Cardiac muscle cell (in vitro differentiated cells and primary cell): Measurements from ENCODE around the gene THSD7A. TPM values are rescaled to one million over a fixed set of nuclear protein-coding genes. Genes with fewer than 3 reads are reported as not detected.

Experiments
- DNase-seq, 2 donors: peaks; one replicate each; pipeline versions ENCODE4 v3.0.0 to v3.0.0-alpha.2; 2010 to 2017; ENCODE audit warnings: low read depth in 1 of 2, low spot score in 1 of 2
- H3K27ac ChIP-seq: fragments of 200-600 bp; sonication (generic); 2 replicates; pipeline ENCODE4 v1.5.1; 2016
- H3K27me3 ChIP-seq: fragments of 200-600 bp; sonication (generic); 2 replicates; pipeline ENCODE4 v1.6.0; 2016; ENCODE audit warnings: control low read depth
- H3K36me3 ChIP-seq: fragments of 200-600 bp; sonication (generic); 2 replicates; pipeline ENCODE4 v1.5.1; 2016; ENCODE audit warnings: control low read depth
- H3K4me1 ChIP-seq: fragments of 200-600 bp; sonication (generic); 2 replicates; pipeline ENCODE4 v1.8.1; 2017; ENCODE audit warnings: low read depth, mild to moderate bottlenecking, mixed run types
- H3K4me3 ChIP-seq: fragments of 200-600 bp; sonication (generic); 2 replicates; pipeline ENCODE4 v1.5.1; 2016; ENCODE audit warnings: mild to moderate bottlenecking
- H3K9me3 ChIP-seq: fragments of 200-600 bp; sonication (generic); 2 replicates; pipeline ENCODE4 v1.5.1; 2017; ENCODE audit warnings: low read depth, mild to moderate bottlenecking, control low read depth
- polyA plus RNA-seq: library from polyadenylated mRNA; unstranded; fragments of >200 nt; fragmentation: Nextera tagmentation; extraction: Ambion mirVana; gene quantifications from 2 replicates; pipeline ENCODE4 v1.2.1, GENCODE V29; 2016
- total RNA-seq: library from RNA; depleted of rRNA; stranded (reverse); fragments of >200 nt; gene quantifications from 2 replicates; pipeline ENCODE4 v1.2.3, GENCODE V29; 2016
- TF ChIP-seq, protein P1 (sequence below): IDR thresholded peaks from 2 replicates; pipeline ENCODE4 v1.5.1; 2012; ENCODE audit warnings: low read depth, mild to moderate bottlenecking, low read length

The THSD7A gene
- total and polyA plus RNA-seq, 2 experiments from 2014 or later, result 1.5 to 3.7 TPM

DNA sequence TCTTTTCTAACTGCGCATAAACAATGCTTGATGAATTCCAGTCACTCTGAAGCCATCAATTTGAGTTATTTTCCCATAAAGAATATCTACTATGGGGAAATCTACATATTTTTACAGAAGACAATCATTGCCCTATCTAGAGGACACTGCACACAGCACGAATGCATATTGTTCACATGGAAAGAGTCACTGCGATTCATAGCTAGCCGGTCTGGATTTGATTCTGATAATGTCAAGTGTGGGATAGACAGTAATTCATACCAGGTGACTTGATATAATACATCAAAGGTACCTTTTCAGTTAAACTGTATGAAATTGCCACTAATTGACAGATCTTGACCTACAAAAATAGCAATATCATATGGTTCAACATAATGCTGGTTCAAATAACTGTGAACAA, 255.7 kb downstream of the THSD7A start:
- DNase-seq, result no peak
- Histone ChIP-seq H3K9me3 (no peaks in the 10 kb centered on the region), H3K27me3 (no peaks in the 10 kb centered on the region), H3K4me3 (no peak overlapping the region), H3K27ac (no peak overlapping the region), H3K36me3 (no peaks in the 10 kb centered on the region), H3K4me1 (no peaks in the 10 kb centered on the region)
- TF ChIP-seq, protein P1, sequence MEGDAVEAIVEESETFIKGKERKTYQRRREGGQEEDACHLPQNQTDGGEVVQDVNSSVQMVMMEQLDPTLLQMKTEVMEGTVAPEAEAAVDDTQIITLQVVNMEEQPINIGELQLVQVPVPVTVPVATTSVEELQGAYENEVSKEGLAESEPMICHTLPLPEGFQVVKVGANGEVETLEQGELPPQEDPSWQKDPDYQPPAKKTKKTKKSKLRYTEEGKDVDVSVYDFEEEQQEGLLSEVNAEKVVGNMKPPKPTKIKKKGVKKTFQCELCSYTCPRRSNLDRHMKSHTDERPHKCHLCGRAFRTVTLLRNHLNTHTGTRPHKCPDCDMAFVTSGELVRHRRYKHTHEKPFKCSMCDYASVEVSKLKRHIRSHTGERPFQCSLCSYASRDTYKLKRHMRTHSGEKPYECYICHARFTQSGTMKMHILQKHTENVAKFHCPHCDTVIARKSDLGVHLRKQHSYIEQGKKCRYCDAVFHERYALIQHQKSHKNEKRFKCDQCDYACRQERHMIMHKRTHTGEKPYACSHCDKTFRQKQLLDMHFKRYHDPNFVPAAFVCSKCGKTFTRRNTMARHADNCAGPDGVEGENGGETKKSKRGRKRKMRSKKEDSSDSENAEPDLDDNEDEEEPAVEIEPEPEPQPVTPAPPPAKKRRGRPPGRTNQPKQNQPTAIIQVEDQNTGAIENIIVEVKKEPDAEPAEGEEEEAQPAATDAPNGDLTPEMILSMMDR, result no peak

GRCh38 chr7:11573128-11573750, 258.8 kb downstream of the THSD7A start:
- Histone ChIP-seq H3K27ac (no peak overlapping the region), H3K27me3 (no peaks in the 10 kb centered on the region), H3K36me3 (no peaks in the 10 kb centered on the region), H3K4me3 (no peak overlapping the region), H3K4me1 (no peaks in the 10 kb centered on the region), H3K9me3 (no peaks in the 10 kb centered on the region)
- TF ChIP-seq, protein P1, result no peak
- DNase-seq, result no peak

- H3K36me3 ChIP-seq, result no peaks in the 10 kb centered on the region
- no peak for DNase-seq
- TF ChIP-seq, protein P1, result no peak
- H3K27ac ChIP-seq, result no peak overlapping the region
- no peaks in the 10 kb centered on the region for H3K4me1 ChIP-seq
- H3K4me3 ChIP-seq, result no peak overlapping the region
- no peaks in the 10 kb centered on the region for H3K27me3 ChIP-seq
- no peaks in the 10 kb centered on the region for H3K9me3 ChIP-seq
Observed at GRCh38 chr7:11570922-11571550, 261.0 kb downstream of the THSD7A start.

- no peaks in the 10 kb centered on the region for H3K9me3 ChIP-seq
- H3K4me3 ChIP-seq, result no peak overlapping the region
- H3K27me3 ChIP-seq, result no peaks in the 10 kb centered on the region
- no peak for DNase-seq
- H3K4me1 ChIP-seq, result no peaks in the 10 kb centered on the region
- no peaks in the 10 kb centered on the region for H3K36me3 ChIP-seq
- TF ChIP-seq, protein P1, result no peak
- no peak overlapping the region for H3K27ac ChIP-seq
Observed at GRCh38 chr7:11570205-11570604, 261.8 kb downstream of the THSD7A start.

DNA sequence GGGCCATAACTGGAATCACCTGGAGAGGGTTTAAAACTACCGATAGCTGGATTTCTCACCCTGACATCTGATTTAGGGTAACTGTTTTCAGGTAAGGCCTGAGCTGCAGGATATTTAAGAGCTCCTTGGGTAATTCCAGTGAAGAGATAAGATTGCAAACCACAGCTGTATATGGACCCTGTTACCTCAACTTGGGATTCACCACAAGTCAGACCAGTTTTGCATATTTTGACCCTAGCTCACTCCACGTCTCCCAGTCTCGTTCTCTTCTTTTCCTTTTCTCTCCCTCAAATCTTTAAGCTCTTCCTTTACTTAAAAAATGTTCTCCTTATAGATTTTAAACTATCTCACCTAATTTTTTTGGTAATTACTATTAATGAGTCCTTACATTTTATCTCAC, 264.4 kb downstream of the THSD7A start:
- no peak for DNase-seq
- H3K27me3 ChIP-seq, result no peaks in the 10 kb centered on the region
- no peaks in the 10 kb centered on the region for H3K36me3 ChIP-seq
- H3K4me3 ChIP-seq, result no peak overlapping the region
- TF ChIP-seq, protein P1, result no peak
- H3K27ac ChIP-seq, result no peak overlapping the region
- no peaks in the 10 kb centered on the region for H3K9me3 ChIP-seq
- H3K4me1 ChIP-seq, result no peaks in the 10 kb centered on the region
